GM12873 (cell line): ENCODE data around the gene MYLK3.

Source experiments
- TF ChIP-seq, protein P1 (sequence below): IDR thresholded peaks from 2 replicates; pipeline ENCODE4 v1.5.1; 2012; ENCODE audit warnings: low read depth, mild to moderate bottlenecking, moderate library complexity, low read length, control low read depth; ENCODE audit not compliant: insufficient read depth; ENCODE audit errors: missing control alignments

Gene MYLK3

DNA sequence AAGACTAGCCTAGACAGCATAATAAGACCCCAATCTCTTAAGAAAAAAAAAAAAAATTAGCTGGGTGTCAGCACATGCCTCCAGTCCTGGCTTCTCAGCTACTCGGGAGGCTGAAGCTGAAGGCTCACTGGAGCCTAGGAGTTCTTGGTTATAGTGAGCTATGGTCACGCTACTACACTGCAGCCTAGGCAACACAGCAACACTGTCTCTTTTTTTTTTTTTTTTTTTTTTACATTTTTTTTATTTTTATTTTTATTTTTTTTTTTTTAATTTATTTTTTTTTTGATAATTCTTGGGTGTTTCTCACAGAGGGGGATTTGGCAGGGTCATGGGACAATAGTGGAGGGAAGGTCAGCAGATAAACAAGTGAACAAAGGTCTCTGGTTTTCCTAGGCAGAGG is 54.5 kb downstream of the MYLK3 start:
- TF ChIP-seq, protein P1, sequence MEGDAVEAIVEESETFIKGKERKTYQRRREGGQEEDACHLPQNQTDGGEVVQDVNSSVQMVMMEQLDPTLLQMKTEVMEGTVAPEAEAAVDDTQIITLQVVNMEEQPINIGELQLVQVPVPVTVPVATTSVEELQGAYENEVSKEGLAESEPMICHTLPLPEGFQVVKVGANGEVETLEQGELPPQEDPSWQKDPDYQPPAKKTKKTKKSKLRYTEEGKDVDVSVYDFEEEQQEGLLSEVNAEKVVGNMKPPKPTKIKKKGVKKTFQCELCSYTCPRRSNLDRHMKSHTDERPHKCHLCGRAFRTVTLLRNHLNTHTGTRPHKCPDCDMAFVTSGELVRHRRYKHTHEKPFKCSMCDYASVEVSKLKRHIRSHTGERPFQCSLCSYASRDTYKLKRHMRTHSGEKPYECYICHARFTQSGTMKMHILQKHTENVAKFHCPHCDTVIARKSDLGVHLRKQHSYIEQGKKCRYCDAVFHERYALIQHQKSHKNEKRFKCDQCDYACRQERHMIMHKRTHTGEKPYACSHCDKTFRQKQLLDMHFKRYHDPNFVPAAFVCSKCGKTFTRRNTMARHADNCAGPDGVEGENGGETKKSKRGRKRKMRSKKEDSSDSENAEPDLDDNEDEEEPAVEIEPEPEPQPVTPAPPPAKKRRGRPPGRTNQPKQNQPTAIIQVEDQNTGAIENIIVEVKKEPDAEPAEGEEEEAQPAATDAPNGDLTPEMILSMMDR = no peak

DNA sequence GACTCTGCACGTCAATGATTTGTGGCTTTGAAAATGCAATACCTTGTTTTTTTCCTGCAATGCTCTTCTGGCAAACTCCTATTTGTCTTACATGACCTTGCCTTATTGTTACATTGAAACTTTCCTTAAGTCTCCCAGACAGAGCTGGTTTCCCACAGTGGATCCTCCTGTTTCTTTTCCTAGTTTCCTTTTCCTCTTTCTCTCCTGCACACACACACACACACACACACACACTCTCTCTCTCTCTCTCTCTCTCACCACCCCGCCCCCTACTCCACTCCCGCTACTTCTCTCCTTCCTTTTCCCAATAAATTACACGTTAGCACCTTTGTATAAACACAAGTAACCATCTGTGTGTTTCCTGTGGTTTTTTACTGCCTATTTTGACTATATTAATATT is 56.4 kb downstream of the MYLK3 start:
- TF ChIP-seq, protein P1 = no peak

DNA sequence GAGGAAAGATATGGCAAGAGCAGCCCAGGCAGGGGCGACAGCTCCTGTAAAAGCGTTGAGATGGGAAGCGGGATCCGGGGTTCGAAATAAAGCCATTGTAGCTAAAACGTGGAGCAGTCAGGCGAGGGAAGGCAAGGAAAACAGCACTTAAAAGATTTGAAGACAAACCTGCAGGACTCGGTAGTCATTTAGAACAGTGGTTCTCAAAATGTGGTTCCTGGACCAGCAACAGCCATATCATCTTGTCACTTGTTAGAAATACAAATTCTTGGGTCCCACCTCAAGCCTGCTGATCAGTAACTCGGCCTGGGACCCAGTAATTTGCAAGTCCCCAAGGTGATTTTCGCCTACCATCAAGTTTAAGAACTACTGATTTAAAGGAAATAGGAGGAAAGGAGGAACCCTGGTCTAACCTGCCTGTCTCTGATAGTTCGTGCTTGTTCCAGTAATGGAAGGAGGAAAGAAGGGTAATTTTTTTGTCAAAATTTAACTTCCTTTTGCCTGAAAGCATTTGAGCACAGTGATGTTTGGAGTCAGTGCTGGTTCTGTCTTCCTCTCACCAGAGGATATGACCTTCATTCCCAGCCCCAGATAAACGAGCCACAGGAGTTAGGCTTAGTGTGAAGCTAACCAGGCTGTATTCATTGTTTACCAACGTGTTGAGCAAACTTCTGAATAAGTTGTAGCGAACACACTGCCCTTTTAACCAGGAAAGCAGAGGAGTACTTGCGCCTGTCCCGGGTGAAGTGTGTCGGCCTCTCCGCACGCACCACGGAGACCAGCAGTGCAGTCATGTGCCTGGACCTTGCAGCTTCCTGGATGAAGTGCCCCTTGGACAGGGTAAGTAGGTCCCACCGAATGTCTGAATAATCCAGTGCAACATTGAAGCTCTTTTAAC is 57.6 kb downstream of the MYLK3 start:
- TF ChIP-seq, protein P1 = no peak

DNA sequence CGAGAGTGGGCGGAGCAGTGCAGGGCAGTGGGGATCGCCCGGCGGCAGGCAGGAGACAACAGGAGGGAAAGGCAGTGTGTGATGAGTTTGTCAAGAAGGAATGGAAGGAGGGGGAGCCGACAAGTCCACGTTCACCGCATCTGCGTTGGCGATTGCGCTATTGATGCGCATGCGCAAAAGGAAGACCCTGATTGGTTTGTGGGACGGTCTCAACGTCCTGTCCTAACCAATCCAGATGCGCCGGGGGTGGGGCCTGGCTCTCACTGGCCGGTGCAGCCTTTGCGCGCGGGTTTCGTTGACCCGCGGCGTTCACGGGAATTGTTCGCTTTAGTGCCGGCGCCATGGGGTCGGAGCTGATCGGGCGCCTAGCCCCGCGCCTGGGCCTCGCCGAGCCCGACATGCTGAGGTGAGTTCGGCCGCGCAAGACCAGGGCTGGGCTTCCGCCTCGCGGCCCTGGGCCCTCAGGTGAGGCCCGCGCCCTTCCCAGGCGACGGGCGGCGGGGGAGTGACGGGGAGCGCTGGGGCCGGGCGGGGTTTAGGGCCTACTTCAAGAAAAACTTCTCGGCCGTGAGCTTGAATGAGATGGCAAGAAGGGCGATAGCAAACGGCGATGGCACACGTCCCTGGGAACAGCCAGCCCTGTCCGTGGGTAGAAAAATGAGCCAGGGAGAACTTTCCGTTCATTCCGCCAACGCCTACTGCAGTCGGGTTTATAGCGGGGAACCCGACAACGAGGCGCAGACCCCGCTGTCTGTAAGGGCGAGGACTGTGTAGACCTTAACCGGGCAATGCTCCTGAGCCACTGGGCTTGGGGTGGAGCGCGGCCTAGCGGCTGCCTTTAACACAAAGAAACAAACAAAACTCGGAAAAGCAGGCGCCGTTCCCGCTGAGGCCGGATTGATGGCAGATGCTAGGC is 58.5 kb downstream of the MYLK3 start, which contains the start of gene ORC6:
TSS of gene ORC6 (plus strand) at position 295 of the 916 bp plus-strand sequence. CDS start at position 342, 47 bp downstream.
- TF ChIP-seq, protein P1 = peak; percentile 76

DNA sequence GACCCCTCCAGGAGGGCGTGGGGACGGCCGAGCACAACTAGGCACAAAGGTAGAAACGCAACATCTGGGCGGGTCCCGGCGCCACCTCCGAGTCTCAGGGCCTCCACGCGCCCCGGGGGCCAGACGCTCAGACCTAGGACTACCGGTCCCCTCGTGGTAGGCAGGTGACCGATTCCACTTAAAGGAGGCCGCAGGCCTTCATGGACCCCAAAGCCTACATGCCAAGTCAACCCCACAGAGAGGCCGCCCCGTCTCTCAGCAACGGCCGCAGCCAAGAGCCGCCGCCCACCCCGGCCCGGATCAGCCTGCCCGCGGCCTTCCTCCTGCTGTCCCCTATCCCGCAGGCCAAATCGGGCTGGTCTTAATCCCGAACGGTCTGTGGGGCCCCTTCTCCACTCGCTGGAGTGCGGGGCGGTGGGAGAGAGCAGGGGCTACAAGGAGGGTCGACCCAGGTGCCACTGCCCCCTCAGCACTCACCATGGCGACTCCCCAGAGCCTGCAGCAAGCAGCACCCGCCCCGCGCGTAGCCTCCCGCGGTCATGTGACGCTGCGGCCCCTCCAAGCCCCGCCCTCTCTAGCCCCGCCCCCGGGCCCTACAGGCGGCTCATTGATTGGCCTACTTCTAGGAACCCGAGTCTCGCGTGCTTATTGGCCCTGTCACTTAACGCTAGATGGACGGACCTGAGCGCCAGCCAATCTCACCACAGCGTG is 59.3 kb downstream of the MYLK3 start, which contains the start of gene VPS35:
TSS of gene VPS35 (minus strand) at position 525 of the 711 bp plus-strand sequence. CDS start at position 480, 45 bp downstream.
- TF ChIP-seq, protein P1 = peak; percentile 61

DNA sequence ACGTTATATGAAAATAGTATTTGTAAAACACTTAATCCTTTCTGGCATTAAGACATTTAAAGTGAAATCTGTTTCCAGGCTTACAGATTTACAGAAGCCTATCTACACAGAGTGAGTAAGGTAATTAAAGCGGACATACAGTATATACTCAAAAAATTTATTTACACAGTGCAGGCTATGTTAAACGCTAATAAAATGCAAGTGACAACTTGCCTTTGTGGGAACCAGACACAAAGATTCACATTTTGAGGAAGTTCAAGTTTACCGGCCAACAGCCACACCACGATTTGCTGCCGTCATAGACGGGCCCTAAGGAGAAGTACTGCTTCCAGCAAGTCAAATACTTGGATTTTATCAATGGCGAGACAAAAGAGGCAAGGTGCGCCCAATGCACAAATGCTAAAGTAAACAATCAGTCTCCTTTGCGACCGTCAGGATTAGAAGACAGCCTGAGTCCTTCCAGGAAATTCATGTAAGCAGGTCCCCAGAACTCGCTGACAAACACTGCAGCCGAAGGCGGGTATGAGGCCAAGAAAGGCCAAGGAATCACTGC is 60.0 kb downstream of the MYLK3 start:
- TF ChIP-seq, protein P1 = no peak
